HEK293 (cell line): Measurements from ENCODE around the gene TAS2R38.
A peak's percentile ranks its signal among the peaks of the same experiment; 100 is the strongest.

Source experiments
- CTCF ChIA-PET: fragments of 350-600 bp; formaldehyde crosslinking; extraction: SDS; loops from one replicate; lab custom pipeline; 2021; ENCODE audit warnings: antibody characterized with exemption; lab: Yijun Ruan, JAX
- POLR2A ChIA-PET: fragments of 300-600 bp; formaldehyde crosslinking; extraction: SDS; loops from one replicate; lab custom pipeline; 2020; ENCODE audit warnings: antibody characterized with exemption, inconsistent platforms; lab: Yijun Ruan, JAX
- H3K27ac ChIP-seq: fragments of 200-500 bp; sonication (Bioruptor generic); 2 replicates; pipeline ENCODE4 v1.5.1; 2014; ENCODE audit warnings: low read depth, low read length, control low read depth, inconsistent platforms; ENCODE audit errors: extremely low read depth
- H3K36me3 ChIP-seq, 2 experiments: fragments of 200-500 bp in 1 of 2; sonication (Bioruptor generic) in 1 of 2; 1 replicate in 1 of 2; 2 replicates in 1 of 2; pipeline ENCODE4 v1.5.1; 2014 to 2017; ENCODE audit warnings: inconsistent platforms in 2 of 2, low read length in 2 of 2; ENCODE audit not compliant: control insufficient read depth in 2 of 2, insufficient read depth in 1 of 2
- H3K4me1 ChIP-seq: fragments of 200-500 bp; sonication (Bioruptor generic); 2 replicates; pipeline ENCODE4 v1.5.1; 2014; ENCODE audit warnings: mild to moderate bottlenecking, low read length, inconsistent platforms; ENCODE audit not compliant: control insufficient read depth, insufficient read depth
- H3K4me3 ChIP-seq: 2 replicates; pipeline ENCODE4 v1.5.1; 2011; ENCODE audit warnings: low read depth, mild to moderate bottlenecking, control low read depth, low read length, moderate library complexity
- H3K9me3 ChIP-seq: fragments of 200-500 bp; sonication (Bioruptor generic); 2 replicates; pipeline ENCODE4 v1.5.1; 2014; ENCODE audit warnings: low read depth, low read length, inconsistent platforms; ENCODE audit not compliant: control insufficient read depth, insufficient read depth
- MZF1 ChIP-seq: fragments of 450-650 bp; formaldehyde crosslinking; IDR thresholded peaks from 2 replicates; pipeline ENCODE4 v1.5.1; 2017; ENCODE audit warnings: missing biosample characterization, missing genetic modification characterization, borderline replicate concordance
- RBAK ChIP-seq: fragments of 450-650 bp; formaldehyde crosslinking; IDR thresholded peaks from 2 replicates; pipeline ENCODE4 v1.5.1; 2016; ENCODE audit warnings: missing biosample characterization, missing genetic modification characterization
- YY1 ChIP-seq: fragments of 450-650 bp; formaldehyde crosslinking; IDR thresholded peaks from 2 replicates; pipeline ENCODE4 v1.5.1; 2018; ENCODE audit warnings: missing biosample characterization, missing genetic modification characterization
- ZBTB7A ChIP-seq: fragments of 450-650 bp; formaldehyde crosslinking; IDR thresholded peaks from 2 replicates; pipeline ENCODE4 v1.5.1; 2016; ENCODE audit warnings: low read depth, missing biosample characterization, missing genetic modification characterization
- ZNF140 ChIP-seq: fragments of 450-650 bp; formaldehyde crosslinking; IDR thresholded peaks from 2 replicates; pipeline ENCODE4 v1.5.1; 2016; ENCODE audit warnings: missing biosample characterization, missing genetic modification characterization
- ZNF169 ChIP-seq: fragments of 450-650 bp; formaldehyde crosslinking; IDR thresholded peaks from 2 replicates; pipeline ENCODE4 v1.5.1; 2016; ENCODE audit warnings: missing biosample characterization, missing genetic modification characterization
- ZNF239 ChIP-seq: fragments of 450-650 bp; formaldehyde crosslinking; IDR thresholded peaks from 2 replicates; pipeline ENCODE4 v1.5.1; 2016; ENCODE audit warnings: missing biosample characterization, missing genetic modification characterization
- ZNF341 ChIP-seq: fragments of 450-650 bp; formaldehyde crosslinking; IDR thresholded peaks from 2 replicates; pipeline ENCODE4; 2016; ENCODE audit warnings: low read depth, missing biosample characterization, missing genetic modification characterization
- ZNF37A ChIP-seq: fragments of 450-650 bp; IDR thresholded peaks from 2 replicates; pipeline ENCODE4 v1.5.1; 2018; ENCODE audit warnings: missing biosample characterization, missing genetic modification characterization
- ZNF521 ChIP-seq: fragments of 450-650 bp; formaldehyde crosslinking; IDR thresholded peaks from 2 replicates; pipeline ENCODE4 v1.5.1; 2017; ENCODE audit warnings: missing biosample characterization, mild to moderate bottlenecking, missing genetic modification characterization
- ZNF664 ChIP-seq: fragments of 450-650 bp; formaldehyde crosslinking; IDR thresholded peaks from 2 replicates; pipeline ENCODE4 v1.5.1; 2016; ENCODE audit warnings: missing biosample characterization, missing genetic modification characterization
- ZNF830 ChIP-seq: fragments of 450-650 bp; IDR thresholded peaks from 2 replicates; pipeline ENCODE4 v1.5.0; 2018; ENCODE audit warnings: missing biosample characterization, missing genetic modification characterization, low read depth, mild to moderate bottlenecking, moderate library complexity
- TF ChIP-seq, protein P1 (sequence below): fragments of 450-650 bp; formaldehyde crosslinking; IDR thresholded peaks from 2 replicates; pipeline ENCODE4 v1.5.1; 2017; ENCODE audit warnings: missing biosample characterization, missing genetic modification characterization
- TF ChIP-seq, protein P2 (sequence below): fragments of 450-650 bp; formaldehyde crosslinking; IDR thresholded peaks from 2 replicates; pipeline ENCODE4 v1.5.1; 2016; ENCODE audit warnings: missing biosample characterization, missing genetic modification characterization
- TF ChIP-seq, protein P3 (sequence below): fragments of 450-650 bp; formaldehyde crosslinking; IDR thresholded peaks from 2 replicates; pipeline ENCODE4 v1.5.1; 2016; ENCODE audit warnings: missing biosample characterization, missing genetic modification characterization
- TF ChIP-seq, protein P4 (sequence below): fragments of 450-650 bp; formaldehyde crosslinking; IDR thresholded peaks from 2 replicates; pipeline ENCODE4 v1.5.1; 2017; ENCODE audit warnings: missing biosample characterization, missing genetic modification characterization
- TF ChIP-seq, protein P5 (sequence below): fragments of 450-650 bp; formaldehyde crosslinking; IDR thresholded peaks from 2 replicates; pipeline ENCODE4 v1.5.1; 2016; ENCODE audit warnings: missing biosample characterization, missing genetic modification characterization, borderline replicate concordance
- TF ChIP-seq, protein P6 (sequence below): fragments of 450-650 bp; formaldehyde crosslinking; IDR thresholded peaks from 2 replicates; pipeline ENCODE4 v1.5.1; 2016; ENCODE audit warnings: missing biosample characterization, missing genetic modification characterization
- TF ChIP-seq, protein P7 (sequence below): sonication (generic); formaldehyde crosslinking; IDR thresholded peaks from 2 replicates; pipeline ENCODE4 v1.8.1; 2022; ENCODE audit warnings: mild to moderate bottlenecking, moderate library complexity, missing genetic modification reagents

The TAS2R38 gene

DNA sequence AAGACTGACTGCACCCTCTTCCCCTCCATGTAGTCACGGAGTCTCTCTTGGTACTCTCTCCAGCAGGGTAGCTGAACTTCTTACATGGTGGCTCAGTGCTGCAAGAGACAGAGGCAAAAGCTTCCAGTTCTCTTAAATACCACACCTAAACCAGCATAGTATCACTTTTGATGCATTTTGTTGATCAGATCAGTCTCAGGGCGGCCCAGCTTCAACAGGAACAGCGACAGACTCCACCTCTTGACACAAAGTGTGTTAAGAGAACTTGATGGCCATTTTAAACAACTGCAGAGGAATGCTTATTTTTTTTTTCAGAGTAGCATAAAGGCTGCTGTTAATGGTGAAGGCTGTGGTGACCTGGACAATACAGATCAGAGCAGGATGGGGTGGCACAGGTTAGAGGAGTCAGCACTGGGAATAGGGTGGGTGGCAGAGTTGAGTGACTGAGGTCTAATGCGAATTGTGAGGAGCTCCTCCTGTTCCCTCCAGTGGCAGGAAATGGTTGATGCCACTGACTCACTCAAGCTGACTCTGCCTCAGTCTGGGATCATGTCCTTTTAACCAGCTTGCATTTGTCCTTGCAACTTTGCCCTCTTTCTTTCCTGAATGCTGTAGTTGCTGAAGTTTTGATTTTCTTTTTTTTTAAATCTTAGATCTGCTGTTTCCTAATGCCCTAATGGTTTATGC, 39.4 kb upstream of the TAS2R38 start (continued):
- TF ChIP-seq, protein P1, sequence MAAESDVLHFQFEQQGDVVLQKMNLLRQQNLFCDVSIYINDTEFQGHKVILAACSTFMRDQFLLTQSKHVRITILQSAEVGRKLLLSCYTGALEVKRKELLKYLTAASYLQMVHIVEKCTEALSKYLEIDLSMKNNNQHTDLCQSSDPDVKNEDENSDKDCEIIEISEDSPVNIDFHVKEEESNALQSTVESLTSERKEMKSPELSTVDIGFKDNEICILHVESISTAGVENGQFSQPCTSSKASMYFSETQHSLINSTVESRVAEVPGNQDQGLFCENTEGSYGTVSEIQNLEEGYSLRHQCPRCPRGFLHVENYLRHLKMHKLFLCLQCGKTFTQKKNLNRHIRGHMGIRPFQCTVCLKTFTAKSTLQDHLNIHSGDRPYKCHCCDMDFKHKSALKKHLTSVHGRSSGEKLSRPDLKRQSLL (tag by site-specific recombination): no peak
- TF ChIP-seq, protein P2, sequence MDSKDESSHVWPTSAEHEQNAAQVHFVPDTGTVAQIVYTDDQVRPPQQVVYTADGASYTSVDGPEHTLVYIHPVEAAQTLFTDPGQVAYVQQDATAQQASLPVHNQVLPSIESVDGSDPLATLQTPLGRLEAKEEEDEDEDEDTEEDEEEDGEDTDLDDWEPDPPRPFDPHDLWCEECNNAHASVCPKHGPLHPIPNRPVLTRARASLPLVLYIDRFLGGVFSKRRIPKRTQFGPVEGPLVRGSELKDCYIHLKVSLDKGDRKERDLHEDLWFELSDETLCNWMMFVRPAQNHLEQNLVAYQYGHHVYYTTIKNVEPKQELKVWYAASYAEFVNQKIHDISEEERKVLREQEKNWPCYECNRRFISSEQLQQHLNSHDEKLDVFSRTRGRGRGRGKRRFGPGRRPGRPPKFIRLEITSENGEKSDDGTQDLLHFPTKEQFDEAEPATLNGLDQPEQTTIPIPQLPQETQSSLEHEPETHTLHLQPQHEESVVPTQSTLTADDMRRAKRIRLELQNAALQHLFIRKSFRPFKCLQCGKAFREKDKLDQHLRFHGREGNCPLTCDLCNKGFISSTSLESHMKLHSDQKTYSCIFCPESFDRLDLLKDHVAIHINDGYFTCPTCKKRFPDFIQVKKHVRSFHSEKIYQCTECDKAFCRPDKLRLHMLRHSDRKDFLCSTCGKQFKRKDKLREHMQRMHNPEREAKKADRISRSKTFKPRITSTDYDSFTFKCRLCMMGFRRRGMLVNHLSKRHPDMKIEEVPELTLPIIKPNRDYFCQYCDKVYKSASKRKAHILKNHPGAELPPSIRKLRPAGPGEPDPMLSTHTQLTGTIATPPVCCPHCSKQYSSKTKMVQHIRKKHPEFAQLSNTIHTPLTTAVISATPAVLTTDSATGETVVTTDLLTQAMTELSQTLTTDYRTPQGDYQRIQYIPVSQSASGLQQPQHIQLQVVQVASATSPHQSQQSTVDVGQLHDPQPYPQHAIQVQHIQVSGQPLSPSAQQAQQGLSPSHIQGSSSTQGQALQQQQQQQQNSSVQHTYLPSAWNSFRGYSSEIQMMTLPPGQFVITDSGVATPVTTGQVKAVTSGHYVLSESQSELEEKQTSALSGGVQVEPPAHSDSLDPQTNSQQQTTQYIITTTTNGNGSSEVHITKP (tag by site-specific recombination): peak; percentile 63
- TF ChIP-seq MZF1 (no peak), ZNF341 (tag by site-specific recombination) (no peak), ZNF521 (tag by site-specific recombination) (no peak)
- TF ChIP-seq, protein P3, sequence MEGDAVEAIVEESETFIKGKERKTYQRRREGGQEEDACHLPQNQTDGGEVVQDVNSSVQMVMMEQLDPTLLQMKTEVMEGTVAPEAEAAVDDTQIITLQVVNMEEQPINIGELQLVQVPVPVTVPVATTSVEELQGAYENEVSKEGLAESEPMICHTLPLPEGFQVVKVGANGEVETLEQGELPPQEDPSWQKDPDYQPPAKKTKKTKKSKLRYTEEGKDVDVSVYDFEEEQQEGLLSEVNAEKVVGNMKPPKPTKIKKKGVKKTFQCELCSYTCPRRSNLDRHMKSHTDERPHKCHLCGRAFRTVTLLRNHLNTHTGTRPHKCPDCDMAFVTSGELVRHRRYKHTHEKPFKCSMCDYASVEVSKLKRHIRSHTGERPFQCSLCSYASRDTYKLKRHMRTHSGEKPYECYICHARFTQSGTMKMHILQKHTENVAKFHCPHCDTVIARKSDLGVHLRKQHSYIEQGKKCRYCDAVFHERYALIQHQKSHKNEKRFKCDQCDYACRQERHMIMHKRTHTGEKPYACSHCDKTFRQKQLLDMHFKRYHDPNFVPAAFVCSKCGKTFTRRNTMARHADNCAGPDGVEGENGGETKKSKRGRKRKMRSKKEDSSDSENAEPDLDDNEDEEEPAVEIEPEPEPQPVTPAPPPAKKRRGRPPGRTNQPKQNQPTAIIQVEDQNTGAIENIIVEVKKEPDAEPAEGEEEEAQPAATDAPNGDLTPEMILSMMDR (tag by site-specific recombination): peak; percentile 26; the same call in 1 of the 2 replicates

DNA sequence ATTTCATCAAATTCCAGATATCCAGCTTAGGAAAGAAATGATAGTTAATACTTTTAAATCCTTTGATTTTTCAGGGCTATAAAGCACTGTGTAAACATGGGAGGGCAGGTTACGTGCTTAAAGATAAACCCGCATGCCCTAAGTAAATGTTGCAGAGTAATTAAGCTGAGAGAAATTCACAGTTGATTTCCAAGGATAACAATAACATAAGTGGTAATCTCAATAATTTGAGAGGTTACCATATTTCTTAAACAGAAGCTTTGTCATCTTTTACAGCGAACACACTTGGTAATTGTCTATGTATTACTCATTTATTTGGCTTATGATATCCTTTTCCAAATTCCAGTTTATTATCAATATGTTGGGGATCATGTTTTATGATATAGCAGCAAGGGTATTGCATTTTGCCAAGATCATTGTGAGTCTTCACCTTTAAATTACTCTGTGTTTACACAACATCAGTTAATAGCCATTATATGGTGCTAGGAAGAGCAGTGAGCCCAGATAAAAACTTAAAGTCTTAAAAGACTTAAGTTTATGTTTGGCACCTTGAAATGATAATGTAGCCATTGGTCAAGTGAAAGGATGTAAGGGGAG, 37.5 kb upstream of the TAS2R38 start:
- Histone ChIP-seq H3K4me1 (no peaks in the 10 kb centered on the region), H3K9me3 (no peaks in the 10 kb centered on the region), H3K4me3 (no peak overlapping the region), H3K27ac (no peak overlapping the region), H3K36me3 (no peaks in the 10 kb centered on the region)
- ChIA-PET CTCF (interaction anchor here (0.6 kb wide), 1 partner anchor 138 kb away, joined by 3 read pairs; no protein-coding TSS in a partner anchor), POLR2A (interaction anchor here (1.5 kb wide), 1 partner anchor 12 kb away, joined by 3 read pairs; no protein-coding TSS in a partner anchor)
- TF ChIP-seq, protein P4, sequence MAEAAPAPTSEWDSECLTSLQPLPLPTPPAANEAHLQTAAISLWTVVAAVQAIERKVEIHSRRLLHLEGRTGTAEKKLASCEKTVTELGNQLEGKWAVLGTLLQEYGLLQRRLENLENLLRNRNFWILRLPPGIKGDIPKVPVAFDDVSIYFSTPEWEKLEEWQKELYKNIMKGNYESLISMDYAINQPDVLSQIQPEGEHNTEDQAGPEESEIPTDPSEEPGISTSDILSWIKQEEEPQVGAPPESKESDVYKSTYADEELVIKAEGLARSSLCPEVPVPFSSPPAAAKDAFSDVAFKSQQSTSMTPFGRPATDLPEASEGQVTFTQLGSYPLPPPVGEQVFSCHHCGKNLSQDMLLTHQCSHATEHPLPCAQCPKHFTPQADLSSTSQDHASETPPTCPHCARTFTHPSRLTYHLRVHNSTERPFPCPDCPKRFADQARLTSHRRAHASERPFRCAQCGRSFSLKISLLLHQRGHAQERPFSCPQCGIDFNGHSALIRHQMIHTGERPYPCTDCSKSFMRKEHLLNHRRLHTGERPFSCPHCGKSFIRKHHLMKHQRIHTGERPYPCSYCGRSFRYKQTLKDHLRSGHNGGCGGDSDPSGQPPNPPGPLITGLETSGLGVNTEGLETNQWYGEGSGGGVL: 0 out of 2 replicates have a peak, but pooled peaks have one; percentile 10
- TF ChIP-seq ZNF830 (no peak), ZBTB7A (tag by site-specific recombination) (no peak), YY1 (tag by site-specific recombination) (no peak), ZNF664 (tag by site-specific recombination) (no peak), RBAK (no peak), ZNF140 (tag by site-specific recombination) (no peak), ZNF37A (tag by site-specific recombination) (no peak), ZNF169 (tag by site-specific recombination) (no peak), ZNF239 (tag by site-specific recombination) (no peak)
- TF ChIP-seq, protein P5, sequence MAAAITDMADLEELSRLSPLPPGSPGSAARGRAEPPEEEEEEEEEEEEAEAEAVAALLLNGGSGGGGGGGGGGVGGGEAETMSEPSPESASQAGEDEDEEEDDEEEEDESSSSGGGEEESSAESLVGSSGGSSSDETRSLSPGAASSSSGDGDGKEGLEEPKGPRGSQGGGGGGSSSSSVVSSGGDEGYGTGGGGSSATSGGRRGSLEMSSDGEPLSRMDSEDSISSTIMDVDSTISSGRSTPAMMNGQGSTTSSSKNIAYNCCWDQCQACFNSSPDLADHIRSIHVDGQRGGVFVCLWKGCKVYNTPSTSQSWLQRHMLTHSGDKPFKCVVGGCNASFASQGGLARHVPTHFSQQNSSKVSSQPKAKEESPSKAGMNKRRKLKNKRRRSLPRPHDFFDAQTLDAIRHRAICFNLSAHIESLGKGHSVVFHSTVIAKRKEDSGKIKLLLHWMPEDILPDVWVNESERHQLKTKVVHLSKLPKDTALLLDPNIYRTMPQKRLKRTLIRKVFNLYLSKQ (tag by site-specific recombination): no peak
- TF ChIP-seq, protein P6, sequence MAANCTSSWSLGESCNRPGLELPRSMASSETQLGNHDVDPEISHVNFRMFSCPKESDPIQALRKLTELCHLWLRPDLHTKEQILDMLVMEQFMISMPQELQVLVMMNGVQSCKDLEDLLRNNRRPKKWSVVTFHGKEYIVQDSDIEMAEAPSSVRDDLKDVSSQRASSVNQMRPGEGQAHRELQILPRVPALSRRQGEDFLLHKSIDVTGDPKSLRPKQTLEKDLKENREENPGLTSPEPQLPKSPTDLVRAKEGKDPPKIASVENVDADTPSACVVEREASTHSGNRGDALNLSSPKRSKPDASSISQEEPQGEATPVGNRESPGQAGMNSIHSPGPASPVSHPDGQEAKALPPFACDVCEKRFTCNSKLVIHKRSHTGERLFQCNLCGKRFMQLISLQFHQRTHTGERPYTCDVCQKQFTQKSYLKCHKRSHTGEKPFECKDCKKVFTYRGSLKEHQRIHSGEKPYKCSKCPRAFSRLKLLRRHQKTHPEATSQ (tag by site-specific recombination): no peak
- TF ChIP-seq, protein P7, sequence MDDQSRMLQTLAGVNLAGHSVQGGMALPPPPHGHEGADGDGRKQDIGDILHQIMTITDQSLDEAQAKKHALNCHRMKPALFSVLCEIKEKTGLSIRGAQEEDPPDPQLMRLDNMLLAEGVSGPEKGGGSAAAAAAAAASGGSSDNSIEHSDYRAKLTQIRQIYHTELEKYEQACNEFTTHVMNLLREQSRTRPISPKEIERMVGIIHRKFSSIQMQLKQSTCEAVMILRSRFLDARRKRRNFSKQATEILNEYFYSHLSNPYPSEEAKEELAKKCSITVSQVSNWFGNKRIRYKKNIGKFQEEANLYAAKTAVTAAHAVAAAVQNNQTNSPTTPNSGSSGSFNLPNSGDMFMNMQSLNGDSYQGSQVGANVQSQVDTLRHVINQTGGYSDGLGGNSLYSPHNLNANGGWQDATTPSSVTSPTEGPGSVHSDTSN (CRISPR knock-in tag): no peak
